ENCODE data around the gene IL11RA.
"Not testable (repeated sequence)": the region's sequence is repeated elsewhere in the genome, so short reads cannot be mapped to it uniquely, and the experiment has no call there.

Gene IL11RA

GRCh38 chr9:34630402-34631154 is 21.4 kb upstream of the IL11RA start:
- no peak for DNase-seq

GRCh38 chr9:34633166-34633565 is 18.8 kb upstream of the IL11RA start:
- DNase-seq, result no peak

GRCh38 chr9:34633851-34634550 is 18.0 kb upstream of the IL11RA start:
- DNase-seq, result peak in 1 of 2 experiments; percentile 22

- DNase-seq, result no peak
These were observed 17.3 kb upstream of the IL11RA start for GRCh38 chr9:34634551-34635248.

GRCh38 chr9:34635556-34635955 is 16.4 kb upstream of the IL11RA start:
- DNase-seq, result no peak

GRCh38 chr9:34636791-34637355 is 15.1 kb upstream of the IL11RA start:
- no peak for DNase-seq

GRCh38 chr9:34637356-34638137 is 14.4 kb upstream of the IL11RA start, which contains the start of gene SIGMAR1:
Gene SIGMAR1 (minus strand): TSS chr9:34637787. CDS start chr9:34637697, 90 bp downstream.
- DNase-seq, result peak; percentile 81 to 86

- no peak for DNase-seq
These were observed 13.9 kb upstream of the IL11RA start for GRCh38 chr9:34638138-34638445.

- DNase-seq, result not testable (repeated sequence)
These were observed 12.7 kb upstream of the IL11RA start for GRCh38 chr9:34639322-34639721.

- no peak for DNase-seq
These were observed 9.3 kb upstream of the IL11RA start for GRCh38 chr9:34642679-34643078.

- no peak for DNase-seq
These were observed 7.1 kb upstream of the IL11RA start for GRCh38 chr9:34644766-34645314.

- peak; percentile 75 to 77 for DNase-seq
These were observed 5.5 kb upstream of the IL11RA start, which contains the start of gene GALT for GRCh38 chr9:34646211-34647083. Gene GALT (plus strand): TSS chr9:34646675. CDS start chr9:34646705, 30 bp downstream.

- no peak for DNase-seq
These were observed 4.9 kb upstream of the IL11RA start for GRCh38 chr9:34647084-34647403.

- no peak for DNase-seq
These were observed 4.3 kb upstream of the IL11RA start for GRCh38 chr9:34647651-34648050.

- DNase-seq, result no peak
These were observed 3.3 kb upstream of the IL11RA start for GRCh38 chr9:34648673-34649072.

GRCh38 chr9:34650816-34651215 is 1.2 kb upstream of the IL11RA start:
- no peak for DNase-seq

GRCh38 chr9:34651321-34651720 is 664 bp upstream of the IL11RA start:
- no peak for DNase-seq

GRCh38 chr9:34652602-34653000 is 616 bp downstream of the IL11RA start:
- DNase-seq, result no peak

GRCh38 chr9:34653151-34654072 is 1.4 kb downstream of the IL11RA start:
- no peak for DNase-seq
